Measurements from ENCODE around the gene EXOC1L. TPM values are rescaled to one million over a fixed set of nuclear protein-coding genes. Genes with fewer than 3 reads are reported as not detected.

The EXOC1L gene
- total RNA-seq, 6 experiments from 2014 or later: not detected

DNA sequence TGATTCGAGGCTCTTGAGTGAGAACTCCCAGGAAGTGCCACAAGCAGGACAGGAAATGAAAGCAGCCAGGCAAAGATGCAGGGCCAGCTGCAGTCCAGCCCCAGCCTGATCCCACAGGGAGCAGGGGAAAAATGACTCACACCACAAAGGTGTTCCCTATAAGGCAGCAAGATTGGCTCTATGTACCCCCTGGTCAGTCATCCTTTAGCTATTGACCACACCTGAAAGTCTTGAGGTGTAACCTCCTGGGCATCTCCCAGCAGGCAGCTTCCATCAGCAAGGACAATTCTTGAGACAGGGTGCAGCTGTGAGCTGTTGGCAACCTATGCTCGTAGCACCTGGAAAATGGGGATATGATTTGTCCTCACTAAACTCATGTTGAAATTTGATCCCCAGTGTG lies 27.9 kb upstream of the EXOC1L start:
- Mint-ChIP-seq H3K36me3 (ENCODE audit: low read depth) (no peaks in the 10 kb centered on the region), H3K27me3 (ENCODE audit: insufficient read depth) (peaks cover 12% of the 10 kb centered on the region), H3K9me3 (no peaks in the 10 kb centered on the region), H3K4me3 (no peak overlapping the region), H3K4me1 (ENCODE audit: low read depth) (no peaks in the 10 kb centered on the region), H3K27ac (no peak overlapping the region)
- no peak for DNase-seq
- TF ChIP-seq, protein P1, sequence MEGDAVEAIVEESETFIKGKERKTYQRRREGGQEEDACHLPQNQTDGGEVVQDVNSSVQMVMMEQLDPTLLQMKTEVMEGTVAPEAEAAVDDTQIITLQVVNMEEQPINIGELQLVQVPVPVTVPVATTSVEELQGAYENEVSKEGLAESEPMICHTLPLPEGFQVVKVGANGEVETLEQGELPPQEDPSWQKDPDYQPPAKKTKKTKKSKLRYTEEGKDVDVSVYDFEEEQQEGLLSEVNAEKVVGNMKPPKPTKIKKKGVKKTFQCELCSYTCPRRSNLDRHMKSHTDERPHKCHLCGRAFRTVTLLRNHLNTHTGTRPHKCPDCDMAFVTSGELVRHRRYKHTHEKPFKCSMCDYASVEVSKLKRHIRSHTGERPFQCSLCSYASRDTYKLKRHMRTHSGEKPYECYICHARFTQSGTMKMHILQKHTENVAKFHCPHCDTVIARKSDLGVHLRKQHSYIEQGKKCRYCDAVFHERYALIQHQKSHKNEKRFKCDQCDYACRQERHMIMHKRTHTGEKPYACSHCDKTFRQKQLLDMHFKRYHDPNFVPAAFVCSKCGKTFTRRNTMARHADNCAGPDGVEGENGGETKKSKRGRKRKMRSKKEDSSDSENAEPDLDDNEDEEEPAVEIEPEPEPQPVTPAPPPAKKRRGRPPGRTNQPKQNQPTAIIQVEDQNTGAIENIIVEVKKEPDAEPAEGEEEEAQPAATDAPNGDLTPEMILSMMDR (IDR thresholded peaks at IDR 0.05): no peak

DNA sequence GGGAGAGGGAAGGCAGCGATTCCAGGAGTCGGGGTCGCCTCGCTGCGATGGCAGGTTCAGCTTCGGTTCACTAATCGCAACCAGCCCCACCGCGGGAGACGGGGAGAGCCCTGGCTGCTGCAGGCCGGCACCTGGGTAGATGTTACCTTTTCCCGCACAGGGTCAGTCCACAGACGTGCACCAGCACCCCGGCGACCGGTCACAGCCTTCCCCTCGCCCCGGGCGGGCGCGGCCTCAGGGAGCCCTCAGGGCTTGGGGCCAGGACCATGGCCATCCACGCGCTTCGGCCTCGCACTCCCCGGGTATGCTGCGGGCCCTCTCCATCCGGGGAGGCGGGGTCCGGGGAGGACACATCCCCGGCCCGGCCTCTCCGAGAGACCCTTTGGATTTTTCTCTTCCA lies 26.1 kb upstream of the EXOC1L start:
- Mint-ChIP-seq H3K36me3 (ENCODE audit: low read depth) (no peaks in the 10 kb centered on the region), H3K27me3 (ENCODE audit: insufficient read depth) (peaks cover 12% of the 10 kb centered on the region), H3K4me3 (no peak overlapping the region), H3K27ac (no peak overlapping the region), H3K4me1 (ENCODE audit: low read depth) (no peaks in the 10 kb centered on the region), H3K9me3 (no peaks in the 10 kb centered on the region)
- TF ChIP-seq, protein P1 (IDR thresholded peaks at IDR 0.05): no peak
- no peak for DNase-seq

DNA sequence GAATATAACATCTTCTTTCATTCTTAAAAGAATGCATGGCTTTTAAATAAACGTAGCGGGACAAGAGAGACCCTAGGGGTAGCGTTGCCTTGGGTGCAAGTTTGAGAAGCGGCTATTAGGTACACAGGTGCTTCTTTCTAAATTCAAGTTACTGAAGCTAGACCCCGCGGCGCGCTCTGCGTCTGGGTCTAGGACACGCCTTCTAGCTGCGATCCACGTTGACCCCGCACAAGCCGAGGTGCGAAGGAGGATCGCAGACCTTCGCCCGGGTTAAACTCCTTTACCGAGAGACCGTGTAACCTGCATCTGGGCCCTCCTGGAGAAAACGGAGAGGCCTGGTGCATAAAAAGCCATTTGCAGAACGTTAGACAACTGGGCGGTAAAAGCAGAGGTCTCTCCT lies 25.5 kb upstream of the EXOC1L start:
- no peaks in the 10 kb centered on the region for H3K36me3 Mint-ChIP-seq (ENCODE audit: low read depth)
- TF ChIP-seq, protein P1 (IDR thresholded peaks at IDR 0.05): no peak
- no peaks in the 10 kb centered on the region for H3K9me3 Mint-ChIP-seq
- no peak overlapping the region for H3K4me3 Mint-ChIP-seq
- DNase-seq: no peak
- peaks cover 10% of the 10 kb centered on the region for H3K27me3 Mint-ChIP-seq (ENCODE audit: insufficient read depth)
- no peaks in the 10 kb centered on the region for H3K4me1 Mint-ChIP-seq (ENCODE audit: low read depth)
- no peak overlapping the region for H3K27ac Mint-ChIP-seq

DNA sequence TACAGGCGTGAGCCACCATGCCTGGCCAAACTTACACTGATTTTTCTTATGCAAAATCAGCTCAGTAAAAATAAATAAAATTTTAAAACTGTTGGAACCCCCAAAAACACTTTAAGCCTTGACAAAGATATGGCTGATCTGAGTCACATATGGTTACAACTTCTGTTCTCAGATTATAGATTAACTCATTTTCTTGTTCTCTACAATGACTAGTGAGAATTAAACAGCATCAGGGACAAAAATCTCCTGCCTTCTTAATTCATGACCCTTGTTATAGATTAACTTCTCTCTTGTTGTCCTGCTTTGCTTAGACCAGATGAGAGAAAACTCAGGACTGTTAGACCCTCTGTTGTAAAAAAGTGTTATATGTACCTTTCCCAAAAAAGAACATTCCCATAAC lies 24.2 kb upstream of the EXOC1L start:
- no peak for DNase-seq
- peaks cover 10% of the 10 kb centered on the region for H3K27me3 Mint-ChIP-seq (ENCODE audit: insufficient read depth)
- no peak overlapping the region for H3K27ac Mint-ChIP-seq
- H3K4me3 Mint-ChIP-seq: no peak overlapping the region
- TF ChIP-seq, protein P1 (IDR thresholded peaks at IDR 0.05): no peak
- H3K9me3 Mint-ChIP-seq: no peaks in the 10 kb centered on the region
- no peaks in the 10 kb centered on the region for H3K36me3 Mint-ChIP-seq (ENCODE audit: low read depth)
- H3K4me1 Mint-ChIP-seq (ENCODE audit: low read depth): no peaks in the 10 kb centered on the region

DNA sequence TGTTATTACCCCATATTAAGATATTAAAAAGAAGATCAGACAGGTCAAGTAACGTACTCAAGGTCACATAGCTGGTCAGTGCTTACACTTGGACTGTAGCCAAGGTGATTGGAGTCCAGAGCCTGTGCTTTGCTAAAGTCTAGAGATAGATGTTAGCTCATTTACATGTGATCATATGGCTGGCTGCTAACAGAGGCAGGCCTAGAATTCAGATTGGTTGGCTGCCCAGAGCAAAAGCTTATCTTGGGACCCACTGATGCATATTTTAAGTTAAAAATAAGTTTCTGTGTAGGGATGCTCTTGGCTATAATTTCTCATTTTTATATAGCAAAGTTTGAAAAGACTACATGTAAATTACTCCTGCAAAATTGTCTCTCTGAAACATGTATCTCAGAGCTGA lies 18.1 kb upstream of the EXOC1L start:
- no peak overlapping the region for H3K4me3 Mint-ChIP-seq
- no peaks in the 10 kb centered on the region for H3K36me3 Mint-ChIP-seq (ENCODE audit: low read depth)
- H3K27ac Mint-ChIP-seq: no peak overlapping the region
- H3K27me3 Mint-ChIP-seq (ENCODE audit: insufficient read depth): peaks cover 5% of the 10 kb centered on the region
- DNase-seq: no peak
- no peaks in the 10 kb centered on the region for H3K9me3 Mint-ChIP-seq
- H3K4me1 Mint-ChIP-seq (ENCODE audit: low read depth): no peaks in the 10 kb centered on the region
- TF ChIP-seq, protein P1 (IDR thresholded peaks at IDR 0.05): no peak

DNA sequence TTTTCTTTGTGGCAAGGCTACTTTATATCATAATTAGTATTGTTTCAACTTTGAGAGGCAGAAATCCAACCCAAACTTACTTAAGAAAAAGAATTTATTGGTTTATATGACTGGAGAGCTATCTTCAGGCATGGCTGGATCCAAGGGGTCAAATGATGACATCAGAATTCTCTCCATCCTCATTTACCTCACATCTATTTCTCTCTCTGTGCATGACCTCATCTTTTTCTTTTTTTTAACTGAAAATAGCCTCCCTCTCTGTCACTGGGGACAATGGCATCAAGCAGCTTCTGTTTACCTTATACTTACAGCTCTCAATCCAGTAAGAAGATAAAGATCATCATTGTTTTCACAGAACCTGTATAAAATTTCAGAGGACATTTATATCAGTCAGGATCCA lies 12.0 kb upstream of the EXOC1L start:
- Mint-ChIP-seq H3K4me3 (no peak overlapping the region), H3K27ac (no peak overlapping the region), H3K36me3 (ENCODE audit: low read depth) (no peaks in the 10 kb centered on the region), H3K27me3 (ENCODE audit: insufficient read depth) (peaks cover 13% of the 10 kb centered on the region), H3K4me1 (ENCODE audit: low read depth) (no peaks in the 10 kb centered on the region), H3K9me3 (no peaks in the 10 kb centered on the region)
- DNase-seq: no peak
- TF ChIP-seq, protein P1 (IDR thresholded peaks at IDR 0.05): no peak
